BE2C (cell line): ENCODE measurements around the gene PPP1R1B.

ENCODE experiments used
- DNase-seq: peaks from one replicate; pipeline ENCODE4 v3.0.0-alpha.2; 2020
- H3K27me3 ChIP-seq: fragments of 250-450 bp; sonication (Bioruptor Pico); 2 replicates; pipeline ENCODE4 v1.5.1; 2020; ENCODE audit warnings: mild to moderate bottlenecking
- H3K36me3 ChIP-seq: fragments of 250-450 bp; sonication (Bioruptor Pico); 2 replicates; pipeline ENCODE4 v1.5.1; 2020; ENCODE audit warnings: mild to moderate bottlenecking
- H3K4me1 ChIP-seq: fragments of 250-450 bp; sonication (Bioruptor Pico); 2 replicates; pipeline ENCODE4 v1.5.1; 2020
- H3K4me3 ChIP-seq: 2 replicates; pipeline ENCODE4 v1.5.1; 2011; ENCODE audit warnings: low read depth, low read length
- H3K9me3 ChIP-seq: fragments of 250-450 bp; sonication (Bioruptor Pico); 2 replicates; pipeline ENCODE4 v1.5.1; 2020
- CTCF ChIP-seq: IDR thresholded peaks from 2 replicates; pipeline ENCODE4 v1.5.1; 2012; ENCODE audit warnings: mild to moderate bottlenecking, low read depth, low read length

The PPP1R1B gene

GRCh38 chr17:39599004-39599664, 27.6 kb upstream of the PPP1R1B start:
- Histone ChIP-seq H3K4me3 (no peak overlapping the region), H3K4me1 (peaks cover 6% of the 10 kb centered on the region), H3K36me3 (no peaks in the 10 kb centered on the region), H3K27me3 (peaks cover 100% of the 10 kb centered on the region), H3K9me3 (no peaks in the 10 kb centered on the region)
- peak; percentile 39 for DNase-seq
- no peak for TF ChIP-seq CTCF

- no peak for TF ChIP-seq CTCF
- H3K4me1 ChIP-seq = peaks cover 6% of the 10 kb centered on the region
- no peak overlapping the region for H3K4me3 ChIP-seq
- no peaks in the 10 kb centered on the region for H3K9me3 ChIP-seq
- peaks cover 100% of the 10 kb centered on the region for H3K27me3 ChIP-seq
- no peaks in the 10 kb centered on the region for H3K36me3 ChIP-seq
- no peak for DNase-seq
Observed at GRCh38 chr17:39599665-39600231, 27.0 kb upstream of the PPP1R1B start.

- H3K27me3 ChIP-seq = peaks cover 100% of the 10 kb centered on the region
- TF ChIP-seq CTCF = no peak
- no peaks in the 10 kb centered on the region for H3K9me3 ChIP-seq
- peaks cover 6% of the 10 kb centered on the region for H3K4me1 ChIP-seq
- no peak for DNase-seq
- H3K4me3 ChIP-seq = no peak overlapping the region
- no peaks in the 10 kb centered on the region for H3K36me3 ChIP-seq
Observed at GRCh38 chr17:39600288-39600996, 26.3 kb upstream of the PPP1R1B start.

DNA sequence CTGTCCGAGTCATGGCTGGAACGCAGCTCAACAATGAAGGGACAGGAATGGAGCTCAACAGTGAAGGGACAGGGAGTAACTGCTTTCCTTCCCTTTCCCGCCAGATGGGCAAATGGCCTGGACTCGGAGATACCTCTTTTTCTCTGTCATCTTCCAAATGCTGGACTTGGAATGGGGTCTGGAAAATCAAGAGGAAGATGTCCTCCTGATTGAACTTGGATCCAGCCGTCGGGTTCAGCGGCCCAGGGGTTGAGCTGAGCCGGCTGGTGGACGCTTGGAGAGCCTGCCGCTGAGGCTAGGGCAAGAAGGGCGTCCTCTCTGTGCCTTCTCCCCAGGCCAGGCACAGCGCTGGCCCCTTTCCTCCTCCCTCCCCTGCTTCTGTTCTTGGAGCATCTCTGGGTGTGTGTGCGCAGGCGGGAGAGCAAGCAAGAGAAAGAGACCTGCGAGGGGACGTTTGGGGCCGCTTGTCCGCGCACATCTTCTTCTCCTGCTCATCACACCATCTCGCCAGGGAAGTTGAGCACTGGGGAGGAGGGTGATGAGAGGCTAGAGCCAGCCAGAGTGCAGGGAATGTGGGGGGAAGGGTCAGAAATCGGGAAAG, 25.7 kb upstream of the PPP1R1B start:
- H3K4me1 ChIP-seq = peaks cover 6% of the 10 kb centered on the region
- no peaks in the 10 kb centered on the region for H3K9me3 ChIP-seq
- no peaks in the 10 kb centered on the region for H3K36me3 ChIP-seq
- DNase-seq = no peak
- no peak for TF ChIP-seq CTCF
- peaks cover 100% of the 10 kb centered on the region for H3K27me3 ChIP-seq
- H3K4me3 ChIP-seq = no peak overlapping the region

GRCh38 chr17:39601758-39602532, 24.8 kb upstream of the PPP1R1B start:
- H3K27me3 ChIP-seq = peaks cover 100% of the 10 kb centered on the region
- no peak overlapping the region for H3K4me3 ChIP-seq
- no peak for TF ChIP-seq CTCF
- peaks cover 6% of the 10 kb centered on the region for H3K4me1 ChIP-seq
- DNase-seq = no peak
- H3K36me3 ChIP-seq = no peaks in the 10 kb centered on the region
- no peaks in the 10 kb centered on the region for H3K9me3 ChIP-seq
